GM12891 (cell line): ENCODE measurements around the gene LYPD4.

Source experiments
- POLR2A ChIP-seq: IDR thresholded peaks from 2 replicates; pipeline ENCODE4 v1.6.1; 2011; ENCODE audit warnings: low read depth, low read length, control low read depth
- POLR2AphosphoS5 ChIP-seq: IDR thresholded peaks from 2 replicates; pipeline ENCODE4 v1.6.1; 2011; ENCODE audit warnings: low read depth, low read length, control low read depth
- SPI1 ChIP-seq: IDR thresholded peaks from 2 replicates; pipeline ENCODE4 v1.6.1; 2011; ENCODE audit warnings: low read depth, low read length, control low read depth
- TAF1 ChIP-seq: IDR thresholded peaks from 2 replicates; pipeline ENCODE4 v1.6.1; 2011; ENCODE audit warnings: low read depth, low read length, control low read depth

DNA sequence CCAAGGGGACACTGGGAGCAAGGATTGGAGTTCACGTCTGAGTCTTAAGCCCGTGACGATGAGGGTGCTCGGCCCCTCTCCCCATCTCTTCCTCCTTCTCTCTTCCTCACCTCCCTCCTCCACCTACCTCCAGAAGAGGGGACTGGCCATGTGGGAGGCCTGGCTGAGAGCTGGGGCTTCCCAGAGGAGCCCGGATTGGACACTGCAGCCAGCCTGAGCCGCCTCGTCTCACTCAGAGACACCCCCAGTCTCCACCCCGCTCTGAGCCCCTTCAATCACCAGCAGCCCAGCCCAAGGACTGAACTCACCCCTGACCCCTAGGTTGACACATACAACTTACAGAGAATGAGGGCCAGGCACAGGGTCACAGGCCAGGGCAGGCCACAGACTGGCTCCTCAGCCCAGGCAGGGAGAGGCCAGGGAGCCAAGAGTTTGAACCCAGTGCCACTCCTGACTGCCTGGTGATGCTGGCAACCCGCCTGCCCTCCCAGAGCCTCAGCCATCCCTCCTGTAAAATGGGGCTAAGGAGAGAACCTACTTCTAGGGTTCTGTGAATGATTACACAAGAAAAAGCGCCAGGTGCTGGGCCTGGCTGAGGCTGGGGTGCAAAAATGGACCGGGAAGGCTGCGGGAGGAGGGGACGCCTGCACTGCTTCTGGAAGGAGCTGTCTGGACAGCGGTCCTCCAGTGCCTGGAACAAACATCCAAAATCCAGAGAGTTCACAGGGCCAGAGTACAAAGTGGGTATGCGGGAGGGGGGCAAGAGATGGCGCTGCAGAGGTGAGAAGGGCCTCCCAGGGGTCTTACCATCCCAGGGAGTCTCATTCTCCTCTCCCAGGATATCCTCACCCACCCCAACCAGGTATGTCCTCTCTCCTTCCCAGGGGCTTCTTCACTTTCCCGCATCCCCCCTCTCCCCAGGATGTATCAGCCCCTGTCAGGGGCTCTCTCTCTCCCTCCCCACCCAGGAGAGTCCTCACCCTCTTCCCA lies 33.7 kb upstream of the LYPD4 start:
- TF ChIP-seq POLR2A, result peak; percentile 86
- peak; percentile 91 for TF ChIP-seq POLR2AphosphoS5
- peak; percentile 40; the same call in 1 of the 2 replicates for TF ChIP-seq TAF1
- no peak for TF ChIP-seq SPI1
